Bronchial epithelial cell (primary cell): Measurements from ENCODE around the gene MCF2L2. TPM values are rescaled to one million over a fixed set of nuclear protein-coding genes. Genes with fewer than 3 reads are reported as not detected.
"Not testable (repeated sequence)": the region's sequence is repeated elsewhere in the genome, so short reads cannot be mapped to it uniquely, and the experiment has no call there.

Experiments used
- DNase-seq: peaks from one replicate; pipeline ENCODE4 v3.0.0-alpha.2; 2010; ENCODE audit warnings: low read depth
- FAIRE-seq: peaks from 2 replicates; lab custom pipeline; 2011; peaks lifted over from hg19 to GRCh38; lab: Jason Lieb, UNC
- H3K27me3 ChIP-seq: 2 replicates; pipeline ENCODE4 v1.5.1; 2011; ENCODE audit warnings: low read length; ENCODE audit not compliant: control insufficient read depth, insufficient read depth
- H3K36me3 ChIP-seq: 2 replicates; pipeline ENCODE4 v1.5.1; 2011; ENCODE audit warnings: low read length; ENCODE audit not compliant: control insufficient read depth, insufficient read depth
- H3K4me3 ChIP-seq: 2 replicates; pipeline ENCODE4 v1.5.1; 2011; ENCODE audit warnings: mild to moderate bottlenecking, low read depth, low read length, control low read depth
- total RNA-seq: library from RNA; depleted of rRNA; stranded (reverse); fragments of >200 nt; gene quantifications from 2 replicates; pipeline ENCODE4 v1.2.1, GENCODE V29; 2014
- TF ChIP-seq, protein P1 (sequence below): IDR thresholded peaks from 2 replicates; pipeline ENCODE4 v1.5.1; 2011; ENCODE audit warnings: mild to moderate bottlenecking, moderate library complexity, low read length, control low read depth, inconsistent platforms; ENCODE audit not compliant: insufficient read depth, severe bottlenecking

MCF2L2 gene
- total RNA-seq, 1 donor from 2014 or later: 0.26 TPM

DNA sequence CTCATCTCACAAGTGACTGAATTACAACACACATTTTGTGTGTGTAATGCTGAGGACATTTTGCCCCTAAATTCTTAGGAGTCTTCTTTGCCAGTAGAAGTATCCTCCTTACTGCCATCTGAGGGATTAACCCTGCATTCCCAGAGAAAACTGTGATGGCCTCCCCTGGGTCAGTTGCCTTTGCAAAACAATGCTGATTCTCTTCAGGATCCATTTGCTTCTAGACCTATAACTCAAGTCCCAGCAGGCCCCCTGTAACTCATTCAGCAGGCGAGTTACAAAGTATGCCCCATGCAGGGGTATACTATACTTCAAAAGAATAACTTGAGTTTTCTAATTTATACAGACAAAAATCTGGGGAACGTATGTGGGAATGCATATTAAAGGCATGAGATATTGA is 6.6 kb upstream of the MCF2L2 start:
- no peaks in the 10 kb centered on the region for H3K36me3 ChIP-seq
- DNase-seq (no peak), FAIRE-seq (no peak)
- TF ChIP-seq, protein P1, sequence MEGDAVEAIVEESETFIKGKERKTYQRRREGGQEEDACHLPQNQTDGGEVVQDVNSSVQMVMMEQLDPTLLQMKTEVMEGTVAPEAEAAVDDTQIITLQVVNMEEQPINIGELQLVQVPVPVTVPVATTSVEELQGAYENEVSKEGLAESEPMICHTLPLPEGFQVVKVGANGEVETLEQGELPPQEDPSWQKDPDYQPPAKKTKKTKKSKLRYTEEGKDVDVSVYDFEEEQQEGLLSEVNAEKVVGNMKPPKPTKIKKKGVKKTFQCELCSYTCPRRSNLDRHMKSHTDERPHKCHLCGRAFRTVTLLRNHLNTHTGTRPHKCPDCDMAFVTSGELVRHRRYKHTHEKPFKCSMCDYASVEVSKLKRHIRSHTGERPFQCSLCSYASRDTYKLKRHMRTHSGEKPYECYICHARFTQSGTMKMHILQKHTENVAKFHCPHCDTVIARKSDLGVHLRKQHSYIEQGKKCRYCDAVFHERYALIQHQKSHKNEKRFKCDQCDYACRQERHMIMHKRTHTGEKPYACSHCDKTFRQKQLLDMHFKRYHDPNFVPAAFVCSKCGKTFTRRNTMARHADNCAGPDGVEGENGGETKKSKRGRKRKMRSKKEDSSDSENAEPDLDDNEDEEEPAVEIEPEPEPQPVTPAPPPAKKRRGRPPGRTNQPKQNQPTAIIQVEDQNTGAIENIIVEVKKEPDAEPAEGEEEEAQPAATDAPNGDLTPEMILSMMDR: no peak
- H3K4me3 ChIP-seq: no peak overlapping the region
- H3K27me3 ChIP-seq: peaks cover 5% of the 10 kb centered on the region

DNA sequence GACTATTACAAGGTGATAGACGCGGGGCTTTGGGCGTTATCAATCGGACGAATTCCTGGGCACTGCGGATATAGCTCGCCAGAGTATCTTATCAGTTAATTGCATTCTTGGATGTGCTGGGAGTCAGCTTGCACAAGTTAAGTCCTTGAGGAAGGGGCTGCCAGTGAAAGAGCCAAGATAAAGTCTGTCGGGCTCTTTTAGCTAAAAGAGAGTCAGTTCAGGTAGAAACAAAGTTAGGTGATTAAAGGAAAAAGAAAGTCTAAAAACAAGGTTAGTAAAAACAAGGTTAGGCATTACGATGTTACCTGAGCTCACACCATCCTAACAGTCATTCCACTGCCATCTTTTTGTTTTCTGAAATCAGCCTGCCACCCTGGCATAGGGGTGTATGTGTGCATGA is 6.1 kb upstream of the MCF2L2 start:
- H3K27me3 ChIP-seq: peaks cover 5% of the 10 kb centered on the region
- no peak for FAIRE-seq
- no peak for DNase-seq
- TF ChIP-seq, protein P1: no peak
- H3K36me3 ChIP-seq: no peaks in the 10 kb centered on the region
- no peak overlapping the region for H3K4me3 ChIP-seq

DNA sequence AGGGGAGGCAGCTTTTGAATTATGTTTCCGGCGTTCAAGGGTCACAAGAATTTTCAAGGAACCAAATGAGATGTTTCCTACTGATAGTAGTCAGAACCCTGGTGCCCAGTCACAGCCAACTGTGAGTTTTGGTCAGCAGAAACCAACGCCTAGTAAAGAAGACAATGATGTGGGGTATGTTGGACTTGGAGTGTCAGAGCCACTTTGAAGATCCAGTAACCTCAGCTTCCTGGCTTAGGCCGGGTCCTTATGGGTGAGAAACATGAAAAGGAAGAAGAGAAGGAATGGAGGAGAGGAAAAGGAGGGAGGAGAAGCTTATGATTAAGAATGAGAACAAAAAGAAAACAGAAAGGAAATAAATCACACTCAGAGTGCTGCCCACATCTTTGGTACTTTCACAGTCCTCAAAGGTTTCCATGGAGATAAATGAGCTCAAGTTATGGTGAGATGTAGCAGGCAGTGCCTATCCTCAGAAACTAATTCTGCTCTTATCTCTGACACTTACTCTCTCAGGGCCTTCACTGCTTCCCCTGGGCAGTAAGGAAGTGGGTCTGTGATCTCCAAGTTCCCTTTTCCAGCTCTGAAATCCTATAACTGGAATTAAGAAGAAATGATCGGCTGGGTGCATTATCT is 2.0 kb upstream of the MCF2L2 start:
- TF ChIP-seq, protein P1: no peak
- no peak overlapping the region for H3K4me3 ChIP-seq
- FAIRE-seq (no peak), DNase-seq (no peak)
- H3K36me3 ChIP-seq: no peaks in the 10 kb centered on the region
- H3K27me3 ChIP-seq: peaks cover 20% of the 10 kb centered on the region

DNA sequence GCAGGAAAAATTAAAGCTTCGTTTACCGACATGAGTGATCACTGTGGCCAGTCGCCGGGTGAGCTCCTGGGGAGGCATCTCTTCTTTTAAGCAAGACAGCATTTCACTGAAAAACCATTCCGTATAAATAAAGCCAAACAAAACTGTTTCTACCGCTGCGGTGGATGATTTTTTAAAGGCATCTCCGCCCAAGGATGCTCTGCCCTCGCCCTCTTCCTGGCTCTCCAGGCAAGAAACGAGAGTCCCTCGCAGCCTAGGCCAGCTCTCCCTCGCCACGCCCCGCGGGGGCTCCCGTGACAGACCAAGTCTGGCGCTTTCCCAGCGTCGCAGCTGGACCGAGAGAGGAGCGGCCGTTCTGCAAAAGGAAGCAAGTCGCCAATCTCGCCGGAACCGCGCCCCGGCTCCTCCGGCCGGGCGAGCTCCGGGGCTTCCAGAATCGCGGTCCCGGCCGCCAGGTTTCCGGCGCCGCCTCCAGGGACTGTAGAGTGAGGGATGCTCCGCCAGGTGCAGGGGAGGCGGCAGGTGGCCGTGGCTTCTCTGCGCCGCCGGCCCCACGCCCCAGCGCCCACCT is 458 bp downstream of the MCF2L2 start:
- no peaks in the 10 kb centered on the region for H3K36me3 ChIP-seq
- H3K27me3 ChIP-seq: peaks cover 20% of the 10 kb centered on the region
- DNase-seq: no peak
- no peak for FAIRE-seq
- H3K4me3 ChIP-seq: peak overlapping the region; percentile 47
- TF ChIP-seq, protein P1: no peak

DNA sequence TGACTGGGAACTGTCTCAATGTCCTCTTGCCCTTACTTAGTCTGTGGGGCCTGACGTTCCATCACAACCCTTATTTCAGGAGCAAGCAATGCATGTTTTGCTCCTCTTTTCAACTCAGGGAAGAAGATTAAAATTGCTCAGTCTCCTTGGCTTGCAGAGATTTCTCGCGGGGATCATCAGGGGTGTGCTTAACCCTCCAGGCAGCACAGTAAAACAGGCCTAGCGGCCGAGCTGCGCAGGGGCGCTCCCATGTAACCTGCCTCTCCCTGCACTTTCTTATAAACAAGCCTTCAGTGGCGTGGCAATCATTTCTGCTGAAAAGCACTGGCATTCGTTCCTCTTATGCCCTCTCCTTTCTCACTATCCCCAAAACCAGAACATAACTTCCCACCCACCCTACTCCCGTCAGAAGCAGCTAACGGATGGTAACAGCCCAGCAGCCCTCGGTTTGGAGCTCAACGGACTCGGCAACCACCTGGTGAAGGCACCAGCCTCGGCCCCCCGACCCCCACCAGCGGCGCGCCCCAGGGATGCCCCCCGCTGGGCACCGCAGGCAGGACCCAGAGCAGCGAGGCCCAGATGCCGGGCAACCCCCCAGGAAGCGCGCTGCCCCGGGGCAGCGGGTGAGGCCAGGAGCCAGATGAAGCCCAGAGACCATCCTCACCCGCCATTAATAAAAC is 1.1 kb downstream of the MCF2L2 start:
- FAIRE-seq (no peak), DNase-seq (no peak)
- Histone ChIP-seq H3K36me3 (no peaks in the 10 kb centered on the region), H3K27me3 (peaks cover 20% of the 10 kb centered on the region), H3K4me3 (no peak overlapping the region)
- TF ChIP-seq, protein P1: no peak

DNA sequence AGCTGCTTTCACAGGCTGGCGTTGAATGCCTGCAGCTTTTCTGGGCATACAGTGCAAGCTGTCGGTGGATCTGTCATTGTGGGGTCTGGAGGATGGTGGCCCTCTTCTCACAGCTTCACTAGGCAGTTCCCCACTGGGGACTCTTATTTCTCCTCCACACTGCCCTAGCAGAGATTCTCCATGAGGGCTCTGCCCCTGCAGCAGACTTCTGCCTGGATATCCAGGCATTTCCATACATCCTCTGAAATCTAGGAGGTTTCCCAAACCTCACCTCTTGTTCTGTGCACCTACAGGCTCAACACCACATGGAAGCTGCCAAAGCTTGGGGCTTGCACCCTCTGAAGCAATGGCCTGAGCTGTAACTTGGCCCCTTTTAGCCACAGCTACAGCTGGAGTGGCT is 9.6 kb downstream of the MCF2L2 start:
- not testable (repeated sequence) for H3K4me3 ChIP-seq, H3K36me3 ChIP-seq, DNase-seq, H3K27me3 ChIP-seq, FAIRE-seq
